ENCODE measurements around the gene SYNGR1.

Gene SYNGR1, protein sequence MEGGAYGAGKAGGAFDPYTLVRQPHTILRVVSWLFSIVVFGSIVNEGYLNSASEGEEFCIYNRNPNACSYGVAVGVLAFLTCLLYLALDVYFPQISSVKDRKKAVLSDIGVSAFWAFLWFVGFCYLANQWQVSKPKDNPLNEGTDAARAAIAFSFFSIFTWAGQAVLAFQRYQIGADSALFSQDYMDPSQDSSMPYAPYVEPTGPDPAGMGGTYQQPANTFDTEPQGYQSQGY

DNA sequence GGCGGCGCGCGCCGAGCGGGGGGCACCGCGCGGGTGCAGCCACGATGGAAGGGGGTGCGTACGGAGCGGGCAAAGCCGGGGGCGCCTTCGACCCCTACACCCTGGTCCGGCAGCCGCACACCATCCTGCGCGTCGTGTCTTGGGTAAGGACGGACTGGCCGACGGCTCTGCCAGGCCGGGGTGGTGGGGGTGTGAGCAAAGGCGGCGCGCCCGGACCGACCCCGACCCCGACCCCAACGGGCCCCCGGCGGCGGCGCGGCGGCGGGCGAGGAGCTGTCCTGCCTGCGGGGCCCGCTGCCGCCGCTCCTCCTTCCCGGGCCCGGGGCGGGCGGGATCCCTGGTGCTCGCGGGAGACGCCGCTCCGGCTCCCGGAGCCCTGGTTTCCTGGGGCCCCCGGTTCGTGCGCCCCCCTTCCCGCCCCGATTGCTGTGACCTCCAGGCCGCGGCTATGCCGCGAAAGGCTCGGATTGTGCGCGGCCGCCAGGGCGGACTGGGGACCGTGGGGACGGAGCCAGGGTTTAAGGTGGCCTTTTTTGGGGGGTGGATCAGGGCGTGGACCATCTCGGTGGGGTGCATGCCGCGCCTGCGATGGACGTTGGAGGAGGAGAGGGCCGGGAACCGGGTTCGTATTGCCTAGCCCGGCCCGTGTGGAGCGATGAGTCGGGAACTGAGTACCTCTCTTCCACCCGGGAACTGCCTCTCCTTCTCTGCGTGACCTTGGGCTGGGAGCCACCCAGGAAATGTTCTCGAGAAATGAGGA, at the start of gene SYNGR1:
SYNGR1 (plus strand) TSS at position 25 of the 760 bp plus-strand sequence; CDS start at position 45, 20 bp downstream.
- peak; percentile 75 for DNase-seq

DNA sequence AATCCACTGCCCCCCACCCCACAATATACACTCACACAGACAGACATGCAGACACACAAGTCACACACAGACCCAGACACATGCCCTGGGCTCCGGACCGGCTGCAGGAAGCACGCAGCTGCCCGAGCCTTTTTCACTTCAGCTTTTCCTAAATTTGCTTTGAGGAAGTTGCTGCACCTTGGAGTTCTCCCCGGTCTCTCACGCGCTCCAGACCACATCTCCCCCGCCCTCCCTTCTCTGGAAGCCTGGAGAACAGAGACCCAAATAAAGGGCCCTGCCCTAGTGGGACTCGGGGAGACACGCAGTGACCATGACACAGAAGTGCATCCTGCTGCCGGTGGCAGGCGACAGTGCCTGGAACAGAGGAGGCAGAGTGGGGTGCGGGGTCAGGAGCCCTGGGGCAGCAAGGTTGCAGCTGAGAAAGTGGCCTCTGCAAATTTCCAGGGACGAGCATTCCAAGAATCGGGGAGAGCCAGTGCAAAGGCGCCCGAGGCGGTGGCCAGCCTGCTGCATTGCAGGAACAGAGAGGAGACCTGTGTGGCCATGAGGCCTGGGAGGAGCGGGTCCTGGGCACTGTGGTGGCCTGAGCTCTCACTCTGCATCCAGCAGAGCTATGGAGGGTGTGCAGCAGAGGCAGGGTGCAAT, 49.5 kb upstream of the SYNGR1 start:
- DNase-seq = no peak

DNA sequence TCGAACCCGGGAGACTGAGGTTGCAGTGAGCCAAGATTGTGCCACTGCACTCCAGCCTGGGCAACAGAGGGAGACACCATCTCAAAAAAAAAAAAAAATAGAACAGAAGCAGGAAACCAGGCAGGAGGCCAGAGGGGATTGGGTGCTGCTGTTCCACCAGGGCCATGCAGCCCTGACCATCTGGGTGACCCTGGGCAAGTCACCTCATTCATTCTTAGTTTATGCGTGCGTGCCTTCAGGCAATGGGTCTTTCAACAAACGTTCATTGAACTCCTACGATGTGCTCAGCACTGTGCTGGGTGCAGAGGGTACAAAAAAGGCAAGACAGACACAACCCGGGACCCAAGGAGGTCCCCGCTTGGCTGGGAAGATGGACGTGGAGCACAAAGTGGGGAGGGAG, 48.7 kb upstream of the SYNGR1 start:
- no peak for DNase-seq

DNA sequence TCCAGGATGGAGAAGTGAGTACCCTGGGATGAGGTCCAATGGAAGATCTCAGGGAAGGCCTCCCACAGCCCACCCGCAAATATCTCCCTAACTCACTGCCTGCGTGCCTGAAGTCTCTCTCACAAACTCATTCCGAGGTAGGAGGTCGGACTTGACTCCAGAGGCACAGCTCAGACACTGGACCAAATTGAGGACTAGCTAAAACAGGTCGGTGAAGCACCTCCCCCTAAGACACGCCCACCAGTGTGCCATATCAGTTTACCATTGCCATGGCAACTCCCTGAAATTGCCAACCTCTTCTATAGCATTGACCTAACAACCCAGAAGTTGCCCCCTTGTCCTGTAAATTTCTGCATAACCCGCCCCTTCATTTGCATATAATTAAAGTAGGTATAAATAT, 47.9 kb upstream of the SYNGR1 start:
- DNase-seq = no peak

DNA sequence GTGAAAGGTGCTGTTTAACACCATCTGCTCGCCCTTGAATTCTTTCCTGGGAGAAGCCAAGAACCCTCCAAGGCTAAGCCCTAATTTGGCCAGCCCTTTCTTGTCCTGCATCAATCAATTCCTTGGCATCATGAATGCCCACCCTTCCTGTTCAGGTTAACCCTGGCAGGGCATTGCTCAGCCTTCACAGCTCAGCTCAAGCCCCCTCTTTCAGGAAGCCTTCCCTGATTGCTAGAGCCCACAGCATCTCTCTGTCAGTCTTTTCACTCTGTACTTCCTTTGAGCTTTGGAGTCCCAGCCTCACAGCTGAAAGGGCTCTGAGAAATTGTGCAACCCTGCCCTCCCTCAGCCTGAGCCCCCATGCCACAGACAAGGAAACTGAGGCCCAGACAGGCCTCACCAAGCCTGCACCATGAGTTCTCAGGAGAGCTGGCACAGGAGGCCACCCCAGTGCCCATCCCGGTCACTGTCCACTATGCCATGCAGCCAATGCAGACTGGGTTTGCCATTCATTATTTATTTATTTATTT, 47.3 kb upstream of the SYNGR1 start:
- DNase-seq = no peak

DNA sequence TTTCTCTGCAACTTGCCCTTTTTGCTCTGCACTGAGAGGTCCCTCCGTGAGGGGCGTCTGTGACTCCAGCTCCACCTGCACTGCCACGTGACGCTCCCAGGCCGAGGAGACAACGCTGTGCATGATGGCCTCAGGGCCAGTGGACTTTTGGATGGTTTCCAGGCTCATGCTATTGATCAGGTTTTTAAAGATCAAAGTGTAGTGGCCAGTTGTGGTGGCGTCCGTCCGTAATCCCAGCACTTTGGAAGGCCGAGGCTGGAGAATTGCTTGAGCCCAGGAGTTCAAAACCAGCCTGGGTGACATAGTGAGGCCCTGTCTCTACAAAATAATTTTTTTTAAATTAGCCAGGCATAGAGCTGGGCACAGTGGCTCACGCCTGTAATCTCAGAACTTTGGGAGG, 46.4 kb upstream of the SYNGR1 start:
- DNase-seq = no peak

DNA sequence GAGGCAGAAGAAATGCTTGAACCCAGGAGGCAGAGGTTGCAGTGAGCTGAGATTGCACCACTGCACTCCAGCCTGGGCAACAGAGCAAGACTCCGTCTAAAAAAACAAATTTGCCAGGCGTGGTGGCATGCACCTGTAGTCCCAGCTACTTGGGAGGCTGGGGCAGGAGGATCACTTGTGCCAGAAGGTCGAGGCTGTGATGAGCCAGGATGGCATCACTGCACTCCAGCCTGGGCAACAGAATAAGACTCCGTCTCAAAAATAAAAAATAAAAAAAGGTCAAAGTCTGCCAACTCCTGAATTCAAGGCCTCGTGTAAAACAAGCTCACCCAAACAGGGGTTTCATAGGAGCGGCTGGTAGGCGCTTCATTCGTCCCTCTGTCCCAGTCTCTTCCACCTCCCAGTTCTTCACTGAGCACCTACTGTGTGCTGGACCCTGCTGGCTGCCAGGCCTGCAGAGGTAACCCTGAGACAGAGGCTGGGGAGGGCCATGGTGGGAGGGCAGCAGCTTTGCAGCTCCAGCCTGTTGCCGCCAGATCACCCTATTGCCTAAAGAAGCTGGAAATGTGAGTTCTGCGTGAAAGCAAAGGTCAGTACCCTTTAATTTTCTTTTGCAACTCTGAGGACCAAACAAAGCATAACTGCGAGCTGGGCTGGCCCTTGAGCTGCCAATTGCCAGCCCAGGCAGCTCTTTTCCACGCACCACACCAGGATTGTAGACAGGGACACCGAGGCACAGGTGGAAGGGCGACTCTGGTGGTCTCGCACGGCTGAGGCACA, 45.7 kb upstream of the SYNGR1 start:
- no peak for DNase-seq

DNA sequence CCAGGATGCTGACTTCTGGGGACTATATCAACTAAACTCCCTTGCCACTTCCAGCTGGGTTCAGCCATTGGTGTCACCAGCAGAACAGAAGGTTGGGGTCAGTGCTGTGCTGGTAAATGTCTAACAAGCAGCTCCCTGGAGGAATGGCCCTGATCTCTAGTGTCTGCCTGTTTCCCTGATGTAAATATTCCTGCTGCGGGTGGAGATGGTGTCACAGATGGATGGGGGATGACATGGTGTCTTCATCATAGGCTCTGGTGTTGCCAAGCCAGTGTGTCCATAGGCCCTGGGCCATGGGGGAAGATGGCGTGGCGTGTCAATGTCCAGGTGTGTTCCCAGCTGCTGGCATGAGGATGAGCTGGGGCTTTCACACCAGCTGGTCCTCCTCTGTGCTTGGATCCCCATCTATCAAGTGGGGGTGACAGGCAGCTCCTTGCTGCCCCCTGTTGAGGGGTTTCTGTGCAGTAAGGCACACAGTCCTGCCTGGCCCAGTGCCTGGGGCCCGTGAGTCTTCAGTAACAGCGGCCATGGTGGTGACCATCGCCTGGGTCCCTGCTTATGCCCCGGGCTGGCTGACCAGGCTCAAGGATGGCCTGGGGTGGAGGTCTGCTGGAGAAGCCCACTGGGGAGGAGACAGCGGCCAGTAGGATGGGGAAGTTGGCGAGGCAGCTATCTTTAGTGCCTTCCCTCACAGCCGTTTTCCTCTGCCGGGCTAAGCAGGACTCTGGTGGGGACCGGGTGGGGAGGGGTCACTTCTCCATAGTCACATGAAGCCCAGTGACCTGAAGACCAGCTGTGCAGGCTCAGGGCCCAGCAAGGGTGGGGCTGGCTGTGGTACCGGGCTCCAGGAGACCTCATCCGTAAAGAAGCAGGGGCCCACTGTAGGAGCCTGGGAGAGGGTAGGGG, 43.1 kb upstream of the SYNGR1 start:
- no peak for DNase-seq

DNA sequence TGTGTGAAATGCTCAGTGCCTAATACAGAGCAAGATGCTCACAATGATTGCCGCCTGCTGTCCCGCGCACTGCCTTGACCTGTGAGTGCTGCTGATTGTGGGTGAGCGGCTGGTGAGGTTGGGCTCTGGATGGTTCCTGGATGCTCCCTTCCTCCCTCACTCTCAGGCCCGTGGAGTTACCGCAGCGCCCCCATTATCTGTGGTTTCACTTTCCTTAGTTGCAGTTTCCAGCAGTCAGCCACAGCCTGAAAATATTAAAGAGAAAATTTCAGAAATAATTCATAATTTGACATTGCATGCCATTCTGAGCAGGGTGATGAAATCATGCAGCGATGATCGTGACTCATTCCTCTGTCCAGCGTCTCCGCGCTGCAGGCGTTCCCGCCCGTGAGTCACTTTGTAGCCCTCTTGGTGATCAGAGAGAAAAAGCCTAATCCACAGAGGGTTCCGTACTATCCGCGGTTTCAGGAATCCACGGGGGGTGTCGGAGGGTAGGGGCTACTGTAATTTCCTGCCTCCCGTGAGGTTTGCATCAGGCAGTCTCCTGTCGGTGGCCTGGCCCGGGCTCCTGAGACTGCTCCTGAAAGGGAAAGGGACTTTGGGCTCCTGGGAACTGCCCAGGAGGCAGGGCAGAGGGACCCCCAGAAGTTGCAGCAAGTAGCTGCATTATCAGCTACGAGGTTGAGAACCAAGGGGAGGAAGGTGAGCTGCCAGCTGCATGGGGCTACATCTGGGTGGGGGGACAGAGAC, 41.0 kb upstream of the SYNGR1 start:
- no peak for DNase-seq

DNA sequence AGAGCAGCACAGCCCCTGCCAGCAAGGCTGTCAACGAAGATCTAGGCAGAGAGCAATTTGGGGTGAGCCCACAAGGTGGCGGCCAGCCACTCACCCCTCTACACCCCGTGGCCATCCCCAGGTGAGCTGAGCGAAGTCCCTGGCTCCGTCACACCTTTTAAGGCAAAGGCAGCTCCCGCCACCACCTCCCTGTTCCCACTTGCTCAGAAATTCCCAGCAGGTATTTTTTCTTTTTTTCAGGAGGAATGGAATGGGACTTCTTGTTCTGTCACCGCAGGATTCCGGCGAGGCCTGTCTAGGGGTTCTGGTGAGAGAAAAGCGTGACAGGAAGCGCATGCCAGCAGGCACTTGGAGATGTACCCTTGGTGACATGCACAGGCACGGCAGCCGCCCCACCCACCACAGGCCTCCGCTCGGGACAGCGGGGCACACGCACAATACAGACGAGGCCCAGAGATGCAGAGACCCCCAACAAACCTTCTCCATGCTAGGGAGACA, 40.4 kb upstream of the SYNGR1 start:
- DNase-seq = no peak

DNA sequence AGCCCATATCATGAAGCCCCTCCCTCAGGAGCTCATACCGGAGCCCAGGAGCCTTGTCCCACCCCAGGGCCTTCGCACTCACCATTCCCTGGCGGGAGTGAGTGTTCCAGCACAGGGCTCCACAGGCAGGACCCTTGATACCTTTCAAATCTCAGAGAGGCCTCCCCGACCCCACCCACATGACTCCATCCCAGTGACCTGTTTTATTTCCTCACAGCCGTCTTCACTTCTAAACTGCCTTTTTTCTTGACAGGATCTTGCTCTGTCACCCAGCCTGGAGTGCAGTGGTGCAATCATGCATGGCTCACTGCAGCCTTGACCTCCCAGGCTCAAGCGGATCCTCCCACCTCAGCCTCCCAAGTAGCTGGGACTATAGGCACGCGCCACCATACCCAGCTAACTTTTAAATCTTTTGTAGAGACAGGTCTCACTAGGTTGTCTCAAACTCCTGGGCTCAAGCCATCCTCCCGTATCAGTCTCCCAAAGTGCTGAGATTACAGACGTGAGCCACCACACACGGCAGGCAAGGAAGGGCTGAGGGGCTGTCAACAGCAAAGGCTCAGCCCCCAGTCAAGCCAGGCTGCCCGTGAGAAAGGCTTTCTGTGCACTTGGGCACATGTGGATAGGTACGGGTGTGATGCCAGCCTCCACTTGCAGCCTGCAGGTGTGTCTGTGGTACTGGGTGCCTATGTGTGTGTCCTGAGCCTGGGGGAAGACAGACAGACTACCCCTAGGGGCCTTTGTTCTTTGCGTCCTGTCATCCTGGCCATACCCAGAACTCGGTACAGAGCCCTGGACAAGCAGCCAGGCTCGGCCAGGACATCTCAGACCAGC, 39.7 kb upstream of the SYNGR1 start:
- DNase-seq = no peak

DNA sequence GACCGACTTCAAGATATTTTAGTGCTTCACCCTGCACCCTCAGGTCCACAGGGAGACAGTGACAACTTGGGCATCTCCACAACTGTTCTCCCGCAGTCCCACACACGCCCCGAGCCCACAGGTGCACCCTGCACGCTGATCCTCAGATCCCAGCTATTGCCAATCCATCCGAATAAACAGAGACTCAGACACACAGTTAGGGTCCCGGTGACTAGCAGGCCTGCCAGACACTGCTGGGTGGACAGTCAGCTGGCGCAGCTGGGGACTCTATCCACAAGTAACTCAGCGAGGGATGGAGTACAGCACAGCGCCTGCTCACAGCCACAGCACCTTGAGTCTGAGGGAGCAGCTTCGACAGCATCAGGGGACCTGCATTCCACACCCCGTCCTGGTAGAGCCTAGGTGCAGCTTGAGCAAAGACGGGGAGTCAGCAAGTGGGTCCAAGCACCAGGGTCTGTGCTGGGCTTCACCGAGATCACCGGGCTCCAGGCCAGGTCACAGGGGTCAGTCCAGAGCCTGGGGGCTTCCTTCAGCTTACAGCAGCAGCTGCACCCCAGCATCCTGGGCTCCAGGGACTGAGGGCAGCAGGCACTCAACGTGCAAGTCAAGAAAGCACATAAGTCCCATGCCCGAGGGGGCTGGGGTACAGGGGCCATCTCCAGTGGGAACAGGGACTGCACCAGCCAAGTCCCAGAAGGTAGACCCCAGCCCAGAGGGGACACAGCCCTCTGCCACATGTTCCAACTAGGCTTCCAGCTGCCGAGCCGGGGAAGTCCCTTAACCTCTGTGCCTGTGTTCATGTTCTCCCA, 38.0 kb upstream of the SYNGR1 start:
- no peak for DNase-seq

DNA sequence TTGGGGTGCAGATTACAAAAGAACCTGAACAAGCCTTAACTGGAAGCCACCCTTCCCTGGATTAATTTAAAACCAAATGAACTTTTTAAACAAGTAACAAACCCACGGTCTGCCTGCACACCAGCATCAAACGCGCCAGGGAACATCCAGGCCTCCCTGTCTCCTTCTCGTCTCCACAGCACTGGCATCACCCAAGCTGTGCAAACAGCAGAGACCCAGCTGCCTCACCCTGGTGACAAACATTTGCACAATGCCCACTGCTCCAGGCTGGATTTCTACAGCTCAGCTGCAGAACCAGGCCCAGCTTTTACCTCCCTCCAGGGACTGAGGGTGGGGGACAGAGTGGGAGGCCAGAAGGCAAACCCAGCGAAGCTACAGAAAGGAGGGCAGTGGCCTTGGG, 37.4 kb upstream of the SYNGR1 start:
- no peak for DNase-seq

DNA sequence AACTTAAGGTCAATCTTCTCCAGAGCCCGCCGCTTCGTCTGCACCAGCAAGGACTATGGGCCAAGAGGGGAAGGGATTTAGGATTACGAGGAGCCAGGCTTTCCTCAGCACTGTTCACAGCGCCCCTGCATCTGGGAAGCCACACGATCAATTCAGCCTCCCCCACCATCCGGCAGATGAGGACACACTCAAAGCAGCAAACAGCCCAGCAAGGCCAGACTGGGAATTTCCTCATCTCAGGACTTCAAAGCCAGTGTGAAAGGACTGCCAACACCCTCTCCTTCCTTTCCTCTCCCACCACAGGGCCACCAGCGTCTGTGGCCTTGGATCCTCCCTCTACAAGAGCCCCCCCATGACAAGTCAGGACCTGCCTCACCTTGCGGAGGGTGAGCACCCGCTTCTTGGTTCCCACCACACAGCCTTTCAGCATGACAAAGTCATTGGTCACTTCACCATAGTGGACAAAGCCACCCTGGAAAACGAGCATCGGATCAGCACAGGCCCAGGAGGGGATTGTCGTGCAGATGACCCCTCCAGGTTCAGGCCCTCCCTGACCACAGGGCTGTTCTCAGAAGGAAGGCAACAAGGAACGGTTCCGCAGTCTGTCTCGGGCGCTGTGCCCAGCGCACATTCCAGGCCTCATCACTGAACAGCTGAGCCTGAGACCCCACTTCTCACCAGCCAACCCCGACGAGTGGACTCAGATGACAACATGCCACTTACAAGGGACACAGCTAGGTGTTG, 36.4 kb upstream of the SYNGR1 start:
- no peak for DNase-seq

DNA sequence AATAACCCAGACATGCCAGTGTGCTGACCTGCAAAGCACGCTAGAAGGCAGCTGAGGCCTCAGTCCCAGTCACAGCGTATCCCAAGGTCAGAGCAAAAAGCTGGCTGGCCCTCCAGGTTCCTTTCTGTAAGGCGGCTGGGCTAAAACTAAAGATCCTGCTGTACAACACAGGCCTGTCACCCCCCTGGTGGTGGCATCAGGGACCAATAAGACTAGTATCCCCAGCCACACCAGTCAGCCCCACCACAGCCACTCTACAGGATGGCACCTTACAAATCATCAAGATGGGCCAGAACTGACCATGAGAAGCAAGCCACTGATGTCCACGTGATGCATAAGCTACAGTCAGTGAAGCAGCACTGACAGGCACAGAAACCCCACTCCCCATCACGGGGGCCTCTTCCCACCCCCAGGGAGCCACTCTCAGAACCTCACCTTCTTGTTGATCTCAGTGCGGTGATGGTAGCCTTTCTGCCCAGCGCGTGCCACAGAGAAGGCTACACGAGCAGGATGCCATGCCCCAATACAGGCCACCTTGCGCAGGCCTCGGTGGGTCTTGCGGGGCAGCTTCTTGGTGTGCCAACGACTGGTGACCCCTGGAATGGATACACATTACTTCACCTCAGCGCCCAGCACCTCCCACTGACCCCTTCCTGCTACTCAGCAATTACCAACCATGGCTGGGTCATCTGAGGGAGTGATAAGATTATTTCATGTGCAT, 35.4 kb upstream of the SYNGR1 start:
- no peak for DNase-seq

DNA sequence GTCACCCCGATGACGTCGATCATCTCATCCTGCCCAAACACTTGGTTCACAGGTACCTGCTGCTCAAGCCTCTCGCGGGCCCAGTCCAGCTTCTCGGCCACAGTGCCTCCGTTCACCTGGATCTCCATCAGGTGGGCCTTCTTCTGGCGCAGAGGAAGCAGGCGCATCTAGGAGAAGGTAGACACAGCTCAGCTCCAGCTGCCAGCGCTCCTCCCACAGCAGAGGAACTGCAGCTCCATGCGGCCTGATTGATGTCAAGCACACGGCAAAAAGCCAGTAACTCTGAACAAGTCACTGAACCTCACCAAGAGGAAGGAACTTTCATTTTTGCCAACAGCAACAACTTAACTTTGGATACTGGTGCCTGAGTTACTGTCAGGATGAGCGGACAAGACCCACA, 34.4 kb upstream of the SYNGR1 start:
- no peak for DNase-seq

DNA sequence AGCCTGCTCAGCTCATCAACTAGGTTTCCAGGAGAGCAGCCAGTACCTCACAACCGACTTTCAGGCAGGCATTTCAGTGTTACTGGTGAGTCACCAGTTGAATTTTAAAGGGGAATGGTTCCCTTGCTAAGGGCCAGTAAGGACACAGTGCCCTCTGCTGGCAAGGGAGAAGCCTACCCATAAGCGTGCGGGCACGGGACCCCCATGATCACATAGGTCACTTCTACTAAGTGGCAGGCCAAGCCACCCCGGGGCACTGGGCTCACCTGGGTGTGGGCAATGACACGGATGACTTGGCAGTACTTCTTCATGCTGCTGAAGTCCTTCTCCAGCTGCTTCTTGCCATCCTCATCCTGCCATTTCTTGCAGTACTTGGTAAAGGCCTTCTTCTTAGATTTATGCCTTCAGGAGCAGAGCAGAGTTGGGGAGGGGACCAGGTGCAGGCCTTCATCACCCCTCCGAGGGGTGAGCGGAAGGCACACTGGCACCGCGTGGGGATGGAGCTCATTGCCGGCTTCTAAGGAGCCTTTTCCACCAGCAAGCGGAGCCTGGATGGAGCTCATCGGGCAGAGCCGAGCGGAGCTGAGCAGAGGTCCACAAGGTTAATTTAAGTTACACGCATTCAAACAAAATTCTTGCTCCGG, 33.2 kb upstream of the SYNGR1 start:
- no peak for DNase-seq
